ENCODE measurements around the gene CNOT1. TPM values are rescaled to one million over a fixed set of nuclear protein-coding genes. Genes with fewer than 3 reads are reported as not detected.

CNOT1 gene
- total and polyA plus RNA-seq, 4 donors, result 34.0 to 131 (median 78.5) TPM

GRCh38 chr16:58515871-58516767 is 113.5 kb downstream of the CNOT1 start:
- peak overlapping the region in 1 of 2 donors; percentile 30 for H3K9ac ChIP-seq (ENCODE audit: low read depth in 1 of 2, low read length in 2 of 2)
- 18% methylated on average over 66 of the region's 66 CpGs for WGBS
- no peak for TF ChIP-seq NR2F2 (IDR thresholded peaks at IDR 0.05)
- no peaks in the 10 kb centered on the region for H3K9me3 ChIP-seq (ENCODE audit: control insufficient read depth in 4 of 4, low read length in 3 of 4)
- peak overlapping the region; percentile 44 to 75 for H3K27ac ChIP-seq (ENCODE audit: low read depth in 1 of 2, low read length in 2 of 2)
- peaks cover 3 to 39% (median 31%) of the 10 kb centered on the region in 4 donors for H3K36me3 ChIP-seq (ENCODE audit: control insufficient read depth in 4 of 4, insufficient read depth in 3 of 4, low read depth in 1 of 4, low read length in 3 of 4)
- DNase-seq (ENCODE audit: low spot score), result no peak
- H3K4me3 ChIP-seq (ENCODE audit: low read depth in 1 of 3, low read length in 3 of 3), result peak overlapping the region; percentile 90 to 99 (median 93)
- no peaks in the 10 kb centered on the region for H3K27me3 ChIP-seq (ENCODE audit: control insufficient read depth in 4 of 4, insufficient read depth in 4 of 4, low read length in 3 of 4)
- peaks cover 1 to 21% (median 14%) of the 10 kb centered on the region in 4 donors for H3K4me1 ChIP-seq (ENCODE audit: control insufficient read depth in 4 of 4, insufficient read depth in 4 of 4, low read length in 3 of 4)

GRCh38 chr16:58515125-58515870 is 114.3 kb downstream of the CNOT1 start, which contains the start of gene SETD6:
TSS of gene SETD6 (plus strand) at chr16:58515517. CDS start at chr16:58515538, 21 bp downstream.
- Histone ChIP-seq H3K9ac (ENCODE audit: low read depth in 1 of 2, low read length in 2 of 2) (peak within 1 kb of the TSS; percentile 56 to 59), H3K4me1 (ENCODE audit: control insufficient read depth in 4 of 4, insufficient read depth in 4 of 4, low read length in 3 of 4) (peaks cover 1 to 21% (median 14%) of the 10 kb centered on the region in 4 donors), H3K4me3 (ENCODE audit: low read depth in 1 of 3, low read length in 3 of 3) (peak within 1 kb of the TSS; percentile 90 to 99 (median 93)), H3K9me3 (ENCODE audit: control insufficient read depth in 4 of 4, low read length in 3 of 4) (no peaks in the 10 kb centered on the region), H3K36me3 (ENCODE audit: control insufficient read depth in 4 of 4, insufficient read depth in 3 of 4, low read depth in 1 of 4, low read length in 3 of 4) (peaks cover 0 to 31% (median 23%) of the 10 kb centered on the region in 4 donors), H3K27ac (ENCODE audit: low read depth in 1 of 2, low read length in 2 of 2) (peak within 1 kb of the TSS; percentile 44 to 75), H3K27me3 (ENCODE audit: control insufficient read depth in 4 of 4, insufficient read depth in 4 of 4, low read length in 3 of 4) (no peaks in the 10 kb centered on the region)
- TF ChIP-seq CTCF (IDR thresholded peaks at IDR 0.05; ENCODE audit: low read depth, low read length, missing input control), result no peak
- TF ChIP-seq YY1 (IDR thresholded peaks at IDR 0.05), result peak; percentile 79
- peak; percentile 63 to 91 for TF ChIP-seq GABPA (IDR thresholded peaks at IDR 0.05 in 1 of 2, conservative IDR thresholded peaks at IDR 0.05 in 1 of 2)
- peak; percentile 15 for TF ChIP-seq SP1 (IDR thresholded peaks at IDR 0.05)
- 2% methylated on average over 80 of the region's 80 CpGs for WGBS
- peak; percentile 85 for DNase-seq (ENCODE audit: low spot score)

- DNase-seq (ENCODE audit: low spot score), result no peak
- WGBS, result 78% methylated on average over 3 of the region's 3 CpGs
- Histone ChIP-seq H3K9me3 (ENCODE audit: control insufficient read depth in 4 of 4, low read length in 3 of 4) (no peaks in the 10 kb centered on the region), H3K27me3 (ENCODE audit: control insufficient read depth in 4 of 4, insufficient read depth in 4 of 4, low read length in 3 of 4) (no peaks in the 10 kb centered on the region), H3K4me3 (ENCODE audit: low read depth in 1 of 3, low read length in 3 of 3) (no peak overlapping the region), H3K36me3 (ENCODE audit: control insufficient read depth in 4 of 4, insufficient read depth in 3 of 4, low read depth in 1 of 4, low read length in 3 of 4) (peaks cover 0 to 17% (median 12%) of the 10 kb centered on the region in 4 donors), H3K4me1 (ENCODE audit: control insufficient read depth in 4 of 4, insufficient read depth in 4 of 4, low read length in 3 of 4) (peaks cover 1 to 21% (median 14%) of the 10 kb centered on the region in 4 donors), H3K9ac (ENCODE audit: low read depth in 1 of 2, low read length in 2 of 2) (no peak overlapping the region), H3K27ac (ENCODE audit: low read depth in 1 of 2, low read length in 2 of 2) (no peak overlapping the region)
- TF ChIP-seq NR2F2 (IDR thresholded peaks at IDR 0.05), result no peak
- no peak for TF ChIP-seq REST (IDR thresholded peaks at IDR 0.05)
- no peak for TF ChIP-seq CTCF (IDR thresholded peaks at IDR 0.05; ENCODE audit: low read depth, low read length, missing input control)
- no peak for TF ChIP-seq ZBTB33 (IDR thresholded peaks at IDR 0.05)
- no peak for TF ChIP-seq RXRA (IDR thresholded peaks at IDR 0.05)
- no peak for TF ChIP-seq HNF4G (IDR thresholded peaks at IDR 0.05)
These were observed 115.8 kb downstream of the CNOT1 start for GRCh38 chr16:58513874-58514273.

Data from liver (tissue), 9 donors.